Chondrocyte (in vitro differentiated cells): ENCODE measurements around the gene BLACAT1. TPM values are rescaled to one million over a fixed set of nuclear protein-coding genes. Genes with fewer than 3 reads are reported as not detected.

Experiments used
- DNase-seq: peaks from one replicate; pipeline ENCODE4 v3.0.0; 2021; ENCODE audit warnings: mixed read lengths, low spot score
- H3K27ac Mint-ChIP-seq: one replicate; pipeline ENCODE4 v1.8.0; 2021; ENCODE audit warnings: mild to moderate bottlenecking, moderate library complexity, mixed read lengths; ENCODE audit not compliant: unreplicated experiment
- H3K27me3 Mint-ChIP-seq: 2 replicates; pipeline ENCODE4 v1.8.0; 2021; ENCODE audit warnings: low read depth, mixed read lengths
- H3K36me3 Mint-ChIP-seq: 2 replicates; pipeline ENCODE4 v1.8.0; 2021; ENCODE audit warnings: low read depth, mixed read lengths
- H3K4me1 Mint-ChIP-seq: 2 replicates; pipeline ENCODE4 v1.8.0; 2021; ENCODE audit warnings: low read depth, mild to moderate bottlenecking, mixed read lengths
- H3K4me3 Mint-ChIP-seq: one replicate; pipeline ENCODE4 v1.8.0; 2021; ENCODE audit warnings: mild to moderate bottlenecking, moderate library complexity, mixed read lengths; ENCODE audit not compliant: unreplicated experiment
- H3K9me3 Mint-ChIP-seq: 2 replicates; pipeline ENCODE4 v1.8.0; 2021; ENCODE audit warnings: low read depth, mixed read lengths
- total RNA-seq: library from RNA; stranded (reverse); gene quantifications from 3 replicates; pipeline ENCODE4 v1.2.1, GENCODE V29; 2021
- TF ChIP-seq, protein P1 (sequence below): fragments of 200-600 bp; sonication (generic); IDR thresholded peaks from 2 replicates; pipeline ENCODE4 v1.5.0; 2021; ENCODE audit warnings: antibody characterized with exemption, mild to moderate bottlenecking, moderate library complexity

Gene BLACAT1
- total RNA-seq, 1 donor from 2014 or later: not detected

DNA sequence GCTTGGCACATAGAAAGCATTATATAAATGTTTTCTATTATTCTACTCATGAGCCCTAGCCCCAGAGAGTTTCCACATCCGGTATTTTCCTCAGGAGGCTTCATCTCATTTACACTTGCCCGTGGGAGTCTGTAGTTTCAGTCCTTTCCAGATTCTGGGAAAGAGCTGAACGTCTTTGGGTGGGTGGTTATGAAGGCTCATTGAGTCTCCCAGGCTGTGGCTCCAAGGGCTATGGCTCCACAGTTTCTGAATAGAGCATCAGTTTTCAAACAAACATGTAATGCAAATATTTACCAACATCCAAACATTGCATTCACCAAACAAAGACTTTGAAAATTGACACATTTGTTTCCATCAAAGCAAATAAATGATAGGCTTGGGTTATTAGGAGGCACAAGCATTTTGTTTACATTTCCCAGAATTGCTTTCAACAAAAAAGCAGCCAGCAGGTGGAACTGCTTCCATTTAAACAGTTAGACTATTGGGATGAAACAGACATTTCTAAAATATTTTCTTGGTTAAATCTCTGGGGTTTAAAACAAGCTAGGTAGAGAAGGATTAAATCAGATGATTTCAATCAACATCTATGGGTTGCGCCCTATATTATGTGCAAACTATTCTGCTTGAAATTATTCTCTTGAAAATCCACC is 32.7 kb downstream of the BLACAT1 start:
- H3K27ac Mint-ChIP-seq: no peak overlapping the region
- H3K27me3 Mint-ChIP-seq: peaks cover 48% of the 10 kb centered on the region
- no peaks in the 10 kb centered on the region for H3K9me3 Mint-ChIP-seq
- H3K36me3 Mint-ChIP-seq: no peaks in the 10 kb centered on the region
- H3K4me1 Mint-ChIP-seq: peaks cover 8% of the 10 kb centered on the region
- no peak overlapping the region for H3K4me3 Mint-ChIP-seq
- no peak for DNase-seq
- TF ChIP-seq, protein P1, sequence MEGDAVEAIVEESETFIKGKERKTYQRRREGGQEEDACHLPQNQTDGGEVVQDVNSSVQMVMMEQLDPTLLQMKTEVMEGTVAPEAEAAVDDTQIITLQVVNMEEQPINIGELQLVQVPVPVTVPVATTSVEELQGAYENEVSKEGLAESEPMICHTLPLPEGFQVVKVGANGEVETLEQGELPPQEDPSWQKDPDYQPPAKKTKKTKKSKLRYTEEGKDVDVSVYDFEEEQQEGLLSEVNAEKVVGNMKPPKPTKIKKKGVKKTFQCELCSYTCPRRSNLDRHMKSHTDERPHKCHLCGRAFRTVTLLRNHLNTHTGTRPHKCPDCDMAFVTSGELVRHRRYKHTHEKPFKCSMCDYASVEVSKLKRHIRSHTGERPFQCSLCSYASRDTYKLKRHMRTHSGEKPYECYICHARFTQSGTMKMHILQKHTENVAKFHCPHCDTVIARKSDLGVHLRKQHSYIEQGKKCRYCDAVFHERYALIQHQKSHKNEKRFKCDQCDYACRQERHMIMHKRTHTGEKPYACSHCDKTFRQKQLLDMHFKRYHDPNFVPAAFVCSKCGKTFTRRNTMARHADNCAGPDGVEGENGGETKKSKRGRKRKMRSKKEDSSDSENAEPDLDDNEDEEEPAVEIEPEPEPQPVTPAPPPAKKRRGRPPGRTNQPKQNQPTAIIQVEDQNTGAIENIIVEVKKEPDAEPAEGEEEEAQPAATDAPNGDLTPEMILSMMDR: peak; percentile 38

DNA sequence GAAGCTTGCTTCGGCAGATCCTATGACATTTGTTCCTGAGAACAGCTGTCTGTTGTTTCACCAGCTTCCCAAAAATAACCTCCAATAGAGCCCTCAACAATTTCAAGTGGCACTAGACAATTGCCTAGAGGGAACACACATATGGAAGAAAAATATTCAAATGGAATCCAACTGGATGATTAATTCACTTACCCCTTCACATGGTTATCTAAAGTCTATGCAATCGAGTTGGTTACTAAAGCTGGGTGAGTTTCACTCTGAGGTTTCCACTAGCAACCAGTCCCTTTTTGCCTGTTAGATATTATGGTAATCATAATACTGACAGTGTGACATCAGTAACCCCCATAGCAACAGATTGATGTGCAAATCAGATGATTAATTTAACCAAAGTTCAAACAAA is 34.0 kb downstream of the BLACAT1 start, which contains the start of gene LEMD1:
TSS of gene LEMD1 (minus strand) at position 259 of the 400 bp plus-strand sequence. CDS start 1,520 bp downstream, outside the sequence.
- TF ChIP-seq, protein P1: no peak
- H3K27ac Mint-ChIP-seq: no peak within 1 kb of the TSS
- peaks cover 8% of the 10 kb centered on the region for H3K4me1 Mint-ChIP-seq
- no peak for DNase-seq
- no peaks in the 10 kb centered on the region for H3K9me3 Mint-ChIP-seq
- no peak within 1 kb of the TSS for H3K4me3 Mint-ChIP-seq
- H3K27me3 Mint-ChIP-seq: peaks cover 51% of the 10 kb centered on the region
- no peaks in the 10 kb centered on the region for H3K36me3 Mint-ChIP-seq

DNA sequence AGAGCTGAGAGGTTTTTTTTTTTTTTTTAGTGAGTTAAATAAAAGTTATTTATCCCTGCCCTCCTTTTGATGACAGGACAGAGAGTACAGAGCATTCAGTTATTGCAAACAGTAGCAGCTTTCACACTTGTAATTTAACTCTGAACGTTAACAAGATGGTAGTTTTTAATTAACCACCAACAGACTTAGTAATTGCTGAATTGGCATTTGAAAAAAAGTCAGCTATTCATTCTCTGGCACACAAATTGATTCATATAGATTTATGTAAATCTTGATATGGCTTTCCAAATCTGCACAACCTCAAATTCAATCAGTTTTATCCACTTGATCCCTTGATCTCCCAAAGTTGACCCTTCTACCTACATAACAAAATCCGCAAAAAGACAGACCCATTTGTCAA is 34.9 kb downstream of the BLACAT1 start:
- Mint-ChIP-seq H3K4me1 (peaks cover 8% of the 10 kb centered on the region), H3K27ac (no peak overlapping the region), H3K4me3 (no peak overlapping the region), H3K36me3 (no peaks in the 10 kb centered on the region), H3K27me3 (peaks cover 42% of the 10 kb centered on the region), H3K9me3 (no peaks in the 10 kb centered on the region)
- TF ChIP-seq, protein P1: no peak
- no peak for DNase-seq

DNA sequence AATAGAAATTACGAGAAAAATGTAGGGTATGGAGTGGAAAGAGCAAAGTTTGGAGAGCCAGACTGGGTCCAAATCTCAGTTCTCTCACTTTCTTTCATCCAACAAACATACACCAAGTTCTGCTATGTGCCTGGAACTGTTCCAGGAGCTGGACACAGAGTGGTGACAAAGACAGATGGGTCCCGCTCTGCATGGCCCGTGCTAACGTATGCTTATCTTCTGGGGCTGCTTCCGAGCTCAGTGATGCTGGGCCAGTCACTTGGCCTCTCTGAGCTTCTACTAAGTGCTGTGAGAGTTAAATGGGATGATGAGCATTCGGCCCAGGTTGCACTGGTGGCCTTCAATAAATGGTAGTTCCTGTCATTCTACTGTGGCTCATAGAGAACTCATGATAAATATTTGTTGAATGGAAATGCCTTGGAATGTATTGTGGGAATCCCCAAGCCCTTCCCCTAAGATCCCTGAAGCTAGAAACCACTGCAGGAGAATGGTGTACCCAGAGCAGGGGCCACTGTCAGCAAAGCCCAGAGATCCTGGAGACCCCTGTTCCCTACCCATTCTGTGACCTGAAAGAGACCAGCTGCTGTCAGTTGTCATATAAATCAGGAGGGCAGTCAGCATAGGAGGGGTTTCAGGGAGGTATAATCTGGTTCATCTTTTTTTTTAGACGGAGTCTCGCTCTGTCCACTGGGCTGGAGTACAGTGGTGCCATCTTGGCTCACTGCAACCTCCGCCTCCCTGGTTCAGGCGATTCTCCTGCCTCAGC is 37.8 kb downstream of the BLACAT1 start:
- Mint-ChIP-seq H3K4me1 (peaks cover 8% of the 10 kb centered on the region), H3K27ac (no peak overlapping the region), H3K4me3 (no peak overlapping the region), H3K9me3 (no peaks in the 10 kb centered on the region), H3K36me3 (no peaks in the 10 kb centered on the region), H3K27me3 (peaks cover 28% of the 10 kb centered on the region)
- DNase-seq: no peak
- TF ChIP-seq, protein P1: no peak

DNA sequence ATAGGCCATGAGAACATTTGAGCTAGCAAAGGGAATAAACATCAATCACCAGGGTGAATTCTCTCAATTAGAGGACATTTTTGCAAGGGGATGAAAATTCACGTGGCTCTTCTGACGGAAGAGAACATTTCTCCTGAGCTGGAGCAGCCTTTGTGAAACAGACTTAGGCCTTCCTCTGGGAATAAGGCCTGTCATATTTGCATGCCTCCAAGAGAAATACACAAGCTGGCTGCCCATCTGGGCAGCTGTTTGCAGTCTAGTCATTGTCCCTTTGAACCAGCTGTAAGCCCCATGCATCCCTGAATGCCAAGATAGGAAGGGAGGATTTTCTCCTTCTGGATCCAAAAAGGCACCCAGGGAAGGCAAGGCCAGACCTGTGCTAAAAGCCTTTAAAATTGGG is 39.5 kb downstream of the BLACAT1 start:
- Mint-ChIP-seq H3K9me3 (no peaks in the 10 kb centered on the region), H3K4me1 (no peaks in the 10 kb centered on the region), H3K27me3 (peaks cover 26% of the 10 kb centered on the region), H3K36me3 (no peaks in the 10 kb centered on the region), H3K4me3 (no peak overlapping the region), H3K27ac (no peak overlapping the region)
- DNase-seq: no peak
- TF ChIP-seq, protein P1: no peak
